ENCODE measurements around the gene TAAR6. TPM values are rescaled to one million over a fixed set of nuclear protein-coding genes. Genes with fewer than 3 reads are reported as not detected.

The TAAR6 gene
- total and polyA plus RNA-seq, 9 of the 15 experiments (the other 6 are each of a cell fraction or from before 2014, with no cell fraction given): not detected

DNA sequence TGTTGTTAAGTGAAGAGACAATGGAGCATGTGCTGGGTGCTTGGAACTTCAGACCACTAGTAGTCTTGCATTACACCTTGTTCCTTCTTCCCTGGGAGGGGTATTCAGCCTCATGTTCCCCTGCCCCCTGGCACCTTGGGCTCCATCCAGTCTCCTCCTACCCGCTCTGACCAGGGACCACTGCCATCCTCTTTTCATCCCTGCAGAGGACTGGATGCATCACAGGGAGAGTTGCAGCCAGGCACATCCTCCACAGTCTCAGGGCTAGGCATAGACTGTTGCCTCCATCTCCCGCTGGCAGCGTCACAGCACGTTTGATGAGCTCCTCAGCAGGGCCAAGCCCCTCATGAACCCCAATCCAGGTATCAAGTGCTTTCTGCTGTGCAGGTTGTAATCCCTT lies 18.9 kb upstream of the TAAR6 start (continued):
- TF ChIP-seq, protein P1, sequence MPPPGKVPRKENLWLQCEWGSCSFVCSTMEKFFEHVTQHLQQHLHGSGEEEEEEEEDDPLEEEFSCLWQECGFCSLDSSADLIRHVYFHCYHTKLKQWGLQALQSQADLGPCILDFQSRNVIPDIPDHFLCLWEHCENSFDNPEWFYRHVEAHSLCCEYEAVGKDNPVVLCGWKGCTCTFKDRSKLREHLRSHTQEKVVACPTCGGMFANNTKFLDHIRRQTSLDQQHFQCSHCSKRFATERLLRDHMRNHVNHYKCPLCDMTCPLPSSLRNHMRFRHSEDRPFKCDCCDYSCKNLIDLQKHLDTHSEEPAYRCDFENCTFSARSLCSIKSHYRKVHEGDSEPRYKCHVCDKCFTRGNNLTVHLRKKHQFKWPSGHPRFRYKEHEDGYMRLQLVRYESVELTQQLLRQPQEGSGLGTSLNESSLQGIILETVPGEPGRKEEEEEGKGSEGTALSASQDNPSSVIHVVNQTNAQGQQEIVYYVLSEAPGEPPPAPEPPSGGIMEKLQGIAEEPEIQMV (tag; conservative IDR thresholded peaks at IDR 0.05; ENCODE audit: low read depth): no peak
- TF ChIP-seq, protein P2, sequence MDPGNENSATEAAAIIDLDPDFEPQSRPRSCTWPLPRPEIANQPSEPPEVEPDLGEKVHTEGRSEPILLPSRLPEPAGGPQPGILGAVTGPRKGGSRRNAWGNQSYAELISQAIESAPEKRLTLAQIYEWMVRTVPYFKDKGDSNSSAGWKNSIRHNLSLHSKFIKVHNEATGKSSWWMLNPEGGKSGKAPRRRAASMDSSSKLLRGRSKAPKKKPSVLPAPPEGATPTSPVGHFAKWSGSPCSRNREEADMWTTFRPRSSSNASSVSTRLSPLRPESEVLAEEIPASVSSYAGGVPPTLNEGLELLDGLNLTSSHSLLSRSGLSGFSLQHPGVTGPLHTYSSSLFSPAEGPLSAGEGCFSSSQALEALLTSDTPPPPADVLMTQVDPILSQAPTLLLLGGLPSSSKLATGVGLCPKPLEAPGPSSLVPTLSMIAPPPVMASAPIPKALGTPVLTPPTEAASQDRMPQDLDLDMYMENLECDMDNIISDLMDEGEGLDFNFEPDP (CRISPR knock-in tag; IDR thresholded peaks at IDR 0.05): no peak
- no peak for TF ChIP-seq ZNF583 (CRISPR knock-in tag; IDR thresholded peaks at IDR 0.05)
- no peak for TF ChIP-seq KLF16 (IDR thresholded peaks at IDR 0.05)

- no peaks in the 10 kb centered on the region for H3K36me3 ChIP-seq (ENCODE audit: control insufficient read depth, insufficient read depth, low read length)
- POLR2A ChIA-PET: no interaction called here
- no peak within 1 kb of the TSS for H3K27ac ChIP-seq (ENCODE audit: extremely low read depth, low read depth, low read length)
- DNase-seq (ENCODE audit: extremely low read depth in 1 of 4, low spot score in 3 of 4) (no peak), ATAC-seq (no peak), FAIRE-seq (no peak)
- peaks cover 2 to 12% of the 10 kb centered on the region in 2 experiments; a peak in 3 of 5 replicates for H3K27me3 ChIP-seq (ENCODE audit: control insufficient read depth in 2 of 2, insufficient read depth in 2 of 2, low read length in 2 of 2)
- 0 out of 4 replicates have a peak within 1 kb of the TSS, but pooled peaks of 1 of the 2 experiments have one; percentile 9 for H3K9ac ChIP-seq (ENCODE audit: insufficient read depth in 1 of 2, low read depth in 2 of 2, low read length in 2 of 2)
- H3K9me1 ChIP-seq (ENCODE audit: control insufficient read depth, insufficient read depth, low read length): no peaks in the 10 kb centered on the region
- no peaks in the 10 kb centered on the region for H4K20me1 ChIP-seq (replicated peaks; ENCODE audit: control insufficient read depth, insufficient read depth, low read length)
- H3K4me3 ChIP-seq: no peak within 1 kb of the TSS
- no peak within 1 kb of the TSS for H3K4me2 ChIP-seq (ENCODE audit: insufficient read depth, low read length)
- in situ Hi-C loops (cut with MboI): no loop called here
- intact Hi-C loops (cut with micrococcal nuclease): no loop called here
- whole genome bisulfite sequencing (ENCODE audit: insufficient coverage, low coverage, missing lambda C conversion rate): 0% methylated on average over 2 of the region's 2 CpGs
- H3K79me2 ChIP-seq (ENCODE audit: control insufficient read depth, insufficient read depth, low read length): no peaks in the 10 kb centered on the region
- CTCF ChIA-PET (ENCODE audit: low intra/inter-chr PET ratio): no interaction called here
- H3K9me3 ChIP-seq (replicated peaks; ENCODE audit: control insufficient read depth, insufficient read depth, low read depth, low read length): no peaks in the 10 kb centered on the region
- no TSS peak for BruUV-seq (replicated peaks)
- no peaks in the 10 kb centered on the region for H3K4me1 ChIP-seq (replicated peaks in 1 of 2; ENCODE audit: control insufficient read depth in 2 of 2, insufficient read depth in 2 of 2, low read length in 2 of 2)
- H2AFZ ChIP-seq (ENCODE audit: low read depth, low read length): no peak within 1 kb of the TSS
- no peak for TF ChIP-seq POLR3A (IDR thresholded peaks at IDR 0.05; ENCODE audit: borderline replicate concordance, extremely low read depth, insufficient read depth, insufficient read length)
- TF ChIP-seq HDAC8 (tag; IDR thresholded peaks at IDR 0.05): no peak
- no peak for TF ChIP-seq CTCF (IDR thresholded peaks at IDR 0.05 in 2 of 3, conservative IDR thresholded peaks at IDR 0.05 in 1 of 3; ENCODE audit: insufficient read depth in 2 of 3, low read depth in 1 of 3, low read length in 3 of 3)
- no peak for TF ChIP-seq XRCC4 (IDR thresholded peaks at IDR 0.05; ENCODE audit: extremely low read depth, insufficient read depth, insufficient read length)
- TF ChIP-seq HMG20A (CRISPR knock-in tag; conservative IDR thresholded peaks at IDR 0.05): no peak
- no peak for TF ChIP-seq ZNF551 (CRISPR knock-in tag; IDR thresholded peaks at IDR 0.05)
- TF ChIP-seq CBX2 (IDR thresholded peaks at IDR 0.05; ENCODE audit: insufficient read depth, low read length, poor library complexity, severe bottlenecking): no peak
- TF ChIP-seq THRAP3 (IDR thresholded peaks at IDR 0.05; ENCODE audit: borderline replicate concordance): no peak
- TF ChIP-seq ZHX1 (conservative IDR thresholded peaks at IDR 0.05; ENCODE audit: low read length): no peak
- no peak for TF ChIP-seq SMAD2 (IDR thresholded peaks at IDR 0.05; ENCODE audit: low read depth, low read length)
Measured at GRCh38 chr6:132552372-132552771, 17.8 kb upstream of the TAAR6 start, which contains the start of gene TAAR8. TSS of gene TAAR8 (plus strand) at chr6:132552672. CDS start at chr6:132552693, 21 bp downstream.
